ENCODE measurements around the gene ACTA2.
"Not testable (repeated sequence)": the region's sequence is repeated elsewhere in the genome, so short reads cannot be mapped to it uniquely, and the experiment has no call there.

The ACTA2 gene

GRCh38 chr10:88949912-88950837, 2.4 kb downstream of the ACTA2 start:
- no peak for DNase-seq (ENCODE audit: low read depth, low spot score)

GRCh38 chr10:88949051-88949450, 3.5 kb downstream of the ACTA2 start:
- no peak for DNase-seq (ENCODE audit: low read depth, low spot score)

GRCh38 chr10:88946965-88947590, 5.5 kb downstream of the ACTA2 start:
- DNase-seq (ENCODE audit: low read depth, low spot score): no peak

GRCh38 chr10:88946200-88946599, 6.4 kb downstream of the ACTA2 start:
- no peak for DNase-seq (ENCODE audit: low read depth, low spot score)

GRCh38 chr10:88944813-88945212, 7.8 kb downstream of the ACTA2 start:
- DNase-seq (ENCODE audit: low read depth, low spot score): no peak

GRCh38 chr10:88943778-88944177, 8.8 kb downstream of the ACTA2 start:
- no peak for DNase-seq (ENCODE audit: low read depth, low spot score)

- no peak for DNase-seq (ENCODE audit: low read depth, low spot score)
Measured at GRCh38 chr10:88941026-88941425, 11.5 kb downstream of the ACTA2 start.

GRCh38 chr10:88938938-88939337, 13.6 kb downstream of the ACTA2 start:
- no peak for DNase-seq (ENCODE audit: low read depth, low spot score)

- DNase-seq (ENCODE audit: low read depth, low spot score): no peak
Measured at GRCh38 chr10:88938039-88938438, 14.5 kb downstream of the ACTA2 start.

- no peak for DNase-seq (ENCODE audit: low read depth, low spot score)
Measured at GRCh38 chr10:88936656-88937055, 15.9 kb downstream of the ACTA2 start.

GRCh38 chr10:88934900-88935672, 17.5 kb downstream of the ACTA2 start:
- peak; percentile 60 for DNase-seq (ENCODE audit: low read depth, low spot score)

GRCh38 chr10:88933564-88933963, 19.0 kb downstream of the ACTA2 start:
- no peak for DNase-seq (ENCODE audit: low read depth, low spot score)

- peak; percentile 16 for DNase-seq (ENCODE audit: low read depth, low spot score)
Measured at GRCh38 chr10:88932539-88933256, 19.9 kb downstream of the ACTA2 start.

GRCh38 chr10:88932029-88932428, 20.5 kb downstream of the ACTA2 start:
- DNase-seq (ENCODE audit: low read depth, low spot score): not testable (repeated sequence)

- no peak for DNase-seq (ENCODE audit: low read depth, low spot score)
Measured at GRCh38 chr10:88931548-88931947, 21.0 kb downstream of the ACTA2 start.

GRCh38 chr10:88928254-88928653, 24.3 kb downstream of the ACTA2 start:
- DNase-seq (ENCODE audit: low read depth, low spot score): no peak

GRCh38 chr10:88927416-88927690, 25.2 kb downstream of the ACTA2 start:
- no peak for DNase-seq (ENCODE audit: low read depth, low spot score)

- no peak for DNase-seq (ENCODE audit: low read depth, low spot score)
Measured at GRCh38 chr10:88926566-88927415, 25.8 kb downstream of the ACTA2 start.

- DNase-seq (ENCODE audit: low read depth, low spot score): no peak
Measured at GRCh38 chr10:88923520-88923919, 29.1 kb downstream of the ACTA2 start.

- no peak for DNase-seq (ENCODE audit: low read depth, low spot score)
Measured at GRCh38 chr10:88922041-88922440, 30.5 kb downstream of the ACTA2 start.

Data from activated CD4-positive, CD25-positive, alpha-beta regulatory T cell treated with anti-CD3 and anti-CD28 coated beads, Interleukin-2, amount 50 U/mL, for 16 hours (primary cell).